HG02885 (cell line): ENCODE measurements around the gene DCAF17.
"Not testable (repeated sequence)": the region's sequence is repeated elsewhere in the genome, so short reads cannot be mapped to it uniquely, and the experiment has no call there.

Source experiments
- ATAC-seq: cut with Tn5 transposase; IDR thresholded peaks from one replicate; pipeline ENCODE4 v1.9.1; 2021; ENCODE audit warnings: mild to moderate bottlenecking; ENCODE audit not compliant: unreplicated experiment, poor library complexity

Gene DCAF17

DNA sequence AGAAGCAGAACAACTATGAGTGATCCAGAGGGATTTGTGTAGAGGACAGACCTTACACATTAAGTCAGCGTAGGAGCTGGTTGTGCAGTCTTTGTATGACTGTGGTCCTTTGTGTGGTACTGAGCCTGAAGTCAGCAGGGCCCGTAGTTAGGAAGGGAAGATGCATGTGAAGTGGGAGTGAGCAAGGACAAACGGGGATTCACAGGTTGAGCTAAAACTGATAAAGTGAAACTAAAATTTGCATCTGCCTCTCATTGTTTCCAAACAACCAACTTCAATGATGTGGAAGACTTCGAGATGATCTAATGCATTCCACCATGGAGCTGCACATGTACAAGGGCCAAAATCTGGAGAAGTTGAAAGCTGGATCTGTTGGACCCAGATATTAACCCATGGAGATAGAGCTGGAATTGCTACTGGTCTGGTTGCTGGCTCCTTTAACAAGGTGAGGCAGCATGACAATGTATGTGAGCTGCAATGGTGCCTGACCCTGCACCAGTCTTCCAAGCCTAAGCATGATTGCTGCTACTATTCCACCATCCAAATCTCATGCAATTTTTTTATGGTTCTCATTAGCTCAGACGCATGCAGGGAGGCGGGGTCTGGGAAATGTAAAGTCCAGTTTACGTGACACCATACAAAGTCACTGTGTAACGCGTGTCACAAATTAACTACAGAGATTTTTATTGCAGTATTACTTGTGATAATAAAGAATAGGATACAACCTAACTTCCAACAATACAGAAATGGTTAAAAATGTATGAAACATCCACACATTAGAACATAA, 76.1 kb downstream of the DCAF17 start:
- peak; percentile 84 for ATAC-seq

DNA sequence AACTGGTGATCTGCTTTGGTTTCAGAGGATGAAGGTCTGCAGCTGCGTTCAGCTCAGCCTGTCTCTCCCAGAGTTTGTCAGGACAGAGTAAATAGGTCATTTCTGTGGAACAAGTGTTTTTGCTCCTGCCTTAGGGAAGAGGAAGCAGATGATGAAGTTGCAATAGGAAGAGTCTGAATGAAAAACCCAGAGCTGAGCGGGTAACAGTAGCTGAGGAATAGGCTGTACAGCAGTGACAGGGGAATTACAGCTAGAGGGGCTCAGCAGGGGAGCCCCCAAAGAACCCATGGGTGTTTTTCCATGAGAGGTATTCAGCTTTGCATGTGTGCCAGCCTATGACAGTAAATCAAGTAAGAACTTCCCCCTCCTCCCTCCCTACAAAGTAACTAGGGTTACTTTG, 78.0 kb downstream of the DCAF17 start:
- ATAC-seq: no peak

- ATAC-seq: no peak
Observed at GRCh38 chr2:171512683-171513195, 78.7 kb downstream of the DCAF17 start.

DNA sequence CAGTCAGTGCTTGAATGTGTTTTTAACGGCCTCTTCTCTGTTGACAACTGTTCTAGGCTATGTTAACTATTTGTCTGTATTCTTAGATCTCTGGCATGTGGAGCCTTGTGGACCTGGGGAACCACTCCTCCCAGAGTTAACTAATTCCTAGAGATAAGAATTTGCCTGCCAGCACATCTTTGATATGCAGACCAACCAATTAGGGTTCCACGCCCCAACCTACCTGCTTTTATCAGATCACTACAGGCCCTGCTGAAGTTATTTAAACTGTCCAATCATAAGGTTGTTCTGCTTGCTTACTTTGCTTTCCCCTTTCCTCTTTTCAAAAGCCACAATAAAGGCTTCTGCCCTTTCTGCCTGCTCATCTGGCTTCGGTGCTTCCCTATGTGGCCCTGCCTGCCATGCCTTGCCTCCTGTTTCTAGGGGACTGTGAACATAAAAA, 79.7 kb downstream of the DCAF17 start:
- ATAC-seq: peak; percentile 53

DNA sequence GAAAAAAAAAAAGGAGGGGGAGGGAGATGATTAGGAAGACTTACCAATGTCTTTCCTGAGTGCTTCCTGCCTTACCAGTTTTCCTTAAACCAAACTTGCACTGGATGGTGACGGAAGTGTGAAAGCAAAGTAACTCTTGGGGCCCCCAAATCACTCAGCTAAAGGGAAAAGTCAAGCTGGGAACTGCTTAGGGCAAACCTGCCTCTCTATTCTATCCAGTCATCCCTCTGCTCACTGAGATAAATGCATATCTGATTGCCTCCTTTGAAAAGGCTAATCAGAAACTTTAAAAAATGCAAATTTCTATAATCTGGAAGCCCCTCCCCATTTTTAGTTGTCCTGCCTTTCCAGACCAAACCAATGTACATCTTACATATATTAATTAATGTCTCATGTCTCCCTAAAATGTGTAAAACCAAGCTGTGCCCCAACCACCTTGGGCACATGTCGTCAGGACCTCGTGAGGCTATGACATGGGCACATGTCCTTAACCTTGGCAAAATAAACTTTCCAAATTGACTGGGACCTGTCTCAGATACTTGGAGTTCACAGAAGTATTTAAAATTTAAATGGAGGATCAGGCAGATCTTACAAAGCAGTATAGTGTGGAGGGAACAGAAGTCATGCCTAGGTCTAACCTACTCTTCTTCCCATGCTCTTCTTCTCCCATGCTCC, 81.0 kb downstream of the DCAF17 start:
- ATAC-seq: no peak

- no peak for ATAC-seq
Observed at GRCh38 chr2:171515672-171516298, 81.8 kb downstream of the DCAF17 start.

- no peak for ATAC-seq
Observed at GRCh38 chr2:171516793-171517192, 82.8 kb downstream of the DCAF17 start.

DNA sequence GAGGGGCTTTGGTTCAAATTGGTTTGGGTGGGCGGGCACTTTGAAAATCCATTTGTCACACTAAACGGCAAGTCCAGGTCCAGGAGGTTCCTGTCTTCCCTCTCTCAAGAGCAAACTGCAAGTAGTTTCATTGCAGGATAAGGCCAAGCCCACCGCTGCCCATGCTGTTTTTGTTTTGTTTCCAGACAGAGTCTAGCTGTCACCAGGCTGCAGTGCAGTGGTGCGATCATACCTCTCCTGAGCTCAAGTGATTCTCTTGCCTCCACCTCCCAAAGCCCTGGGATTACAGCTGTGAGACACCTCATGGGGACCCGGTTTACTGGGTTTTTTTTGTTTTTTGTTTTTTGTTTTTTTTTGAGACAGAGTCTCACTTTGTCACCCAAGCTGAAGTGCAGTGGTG, 86.4 kb downstream of the DCAF17 start:
- no peak for ATAC-seq

GRCh38 chr2:171521361-171522051, 87.5 kb downstream of the DCAF17 start:
- no peak for ATAC-seq

DNA sequence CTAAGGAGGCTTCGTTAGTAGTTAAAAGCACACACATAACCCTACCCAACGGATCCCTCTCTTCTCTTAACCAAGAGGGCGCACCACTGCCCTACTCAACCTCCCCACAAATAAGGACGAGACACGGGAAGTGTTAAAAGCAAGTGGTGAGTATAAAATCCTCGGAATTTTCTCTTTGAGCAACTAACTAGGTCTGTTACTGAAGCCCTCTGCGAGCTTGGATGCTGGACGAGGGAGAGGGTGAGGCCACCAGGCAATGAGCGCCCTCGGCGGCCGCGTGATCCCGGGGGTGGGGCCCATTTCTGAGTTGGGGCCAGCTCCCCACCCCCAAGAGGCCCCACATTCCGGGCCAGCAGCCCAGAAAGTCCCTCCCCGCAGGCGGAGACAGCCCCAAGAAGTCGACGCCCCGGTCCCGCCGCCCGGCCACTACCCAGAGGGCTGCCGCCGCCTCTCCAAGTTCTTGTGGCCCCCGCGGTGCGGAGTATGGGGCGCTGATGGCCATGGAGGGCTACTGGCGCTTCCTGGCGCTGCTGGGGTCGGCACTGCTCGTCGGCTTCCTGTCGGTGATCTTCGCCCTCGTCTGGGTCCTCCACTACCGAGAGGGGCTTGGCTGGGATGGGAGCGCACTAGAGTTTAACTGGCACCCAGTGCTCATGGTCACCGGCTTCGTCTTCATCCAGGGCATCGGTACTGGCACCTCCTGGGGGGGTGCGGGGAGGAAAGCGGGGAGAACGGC, 88.2 kb downstream of the DCAF17 start, which contains the start of gene CYBRD1:
Gene CYBRD1 (plus strand): TSS at position 423 of the 736 bp plus-strand sequence. CDS start 72 bp downstream, at position 495.
- ATAC-seq: peak; percentile 52

DNA sequence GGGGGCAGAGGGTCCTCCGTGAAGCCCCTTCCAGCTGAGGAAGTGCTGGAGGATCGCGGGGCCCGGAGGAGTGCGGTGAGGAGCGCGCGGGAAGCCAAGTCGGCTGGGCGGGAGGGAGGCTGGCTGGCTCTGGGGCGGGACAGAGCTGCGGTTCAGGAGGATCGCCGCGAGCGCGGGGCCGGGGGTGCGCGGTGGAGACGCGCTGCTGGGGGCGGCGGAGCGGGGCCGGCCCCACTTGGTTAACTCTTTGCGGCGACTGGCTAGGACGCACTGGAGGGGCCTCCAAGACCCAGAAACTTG, 88.7 kb downstream of the DCAF17 start:
- peak; percentile 39 for ATAC-seq

- ATAC-seq: peak; percentile 42
Observed at GRCh38 chr2:171523088-171524017, 89.3 kb downstream of the DCAF17 start.

- no peak for ATAC-seq
Observed at GRCh38 chr2:171524018-171524401, 90.0 kb downstream of the DCAF17 start.

DNA sequence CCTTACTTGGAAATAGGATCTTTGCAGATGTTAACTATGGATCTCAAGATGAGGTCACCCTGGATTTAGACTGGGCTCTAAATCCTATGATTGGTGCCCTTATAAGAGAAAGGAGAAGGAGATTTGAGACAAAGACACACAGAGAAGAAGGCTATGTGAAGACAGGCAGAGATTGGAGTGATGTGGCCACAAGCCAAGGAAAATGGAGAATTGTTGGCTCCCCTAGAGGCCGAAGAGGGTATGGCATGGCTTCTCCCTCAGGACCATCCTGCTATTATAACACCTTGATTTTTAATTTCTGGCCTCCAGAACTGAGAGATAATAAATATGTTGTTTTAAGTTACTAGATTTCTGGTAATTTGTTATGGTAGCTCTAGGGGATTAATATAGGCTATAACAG, 95.9 kb downstream of the DCAF17 start:
- ATAC-seq: no peak

GRCh38 chr2:171530378-171530777, 96.4 kb downstream of the DCAF17 start:
- ATAC-seq: no peak

GRCh38 chr2:171530859-171531258, 96.8 kb downstream of the DCAF17 start:
- not testable (repeated sequence) for ATAC-seq

GRCh38 chr2:171531291-171531690, 97.3 kb downstream of the DCAF17 start:
- ATAC-seq: no peak

GRCh38 chr2:171531836-171532450, 97.9 kb downstream of the DCAF17 start:
- no peak for ATAC-seq
